Breast epithelium (tissue), 4 donors: ENCODE measurements around the gene NEDD8. TPM values are rescaled to one million over a fixed set of nuclear protein-coding genes. Genes with fewer than 3 reads are reported as not detected.
"Not testable (repeated sequence)": the region's sequence is repeated elsewhere in the genome, so short reads cannot be mapped to it uniquely, and the experiment has no call there.

Experiments
- DNase-seq, 2 donors: peaks; one replicate each; pipeline ENCODE4 v3.0.0-alpha.2; 2019; ENCODE audit warnings: low spot score in 2 of 2
- H3K27ac ChIP-seq, 2 donors: fragments of 200-600 bp; sonication (generic) in 1 of 2; one replicate each; pipeline ENCODE4 v1.5.1; 2016 to 2019; ENCODE audit warnings: mild to moderate bottlenecking in 1 of 2
- H3K27me3 ChIP-seq, 2 donors: fragments of 200-600 bp; sonication (generic) in 1 of 2; one replicate each; pipeline versions ENCODE4 v1.5.1 to v1.6.0; 2017 to 2019; ENCODE audit warnings: control low read depth in 1 of 2, mild to moderate bottlenecking in 1 of 2
- H3K36me3 ChIP-seq: fragments of 200-600 bp; one replicate; pipeline ENCODE4 v1.5.1; 2019
- H3K4me1 ChIP-seq, 2 donors: fragments of 200-600 bp; sonication (generic); one replicate each; pipeline ENCODE4 v1.5.1; 2016 to 2019; ENCODE audit warnings: control low read depth in 1 of 2
- H3K4me3 ChIP-seq, 3 donors: fragments of 200-600 bp; sonication (generic); 1 replicate in 2 of 3; 2 replicates in 1 of 3; pipeline ENCODE4 v1.5.1; 2016 to 2019; ENCODE audit warnings: mild to moderate bottlenecking in 3 of 3, moderate library complexity in 2 of 3
- H3K9me3 ChIP-seq, 2 donors: fragments of 200-600 bp; sonication (generic) in 1 of 2; one replicate each; pipeline ENCODE4 v1.5.1; 2016 to 2019; ENCODE audit warnings: control low read depth in 1 of 2
- CTCF ChIP-seq, 3 donors: fragments of 450-650 bp; IDR thresholded peaks; one replicate each; pipeline ENCODE4 v1.5.1; 2016 to 2017; ENCODE audit warnings: antibody characterized with exemption in 3 of 3, mild to moderate bottlenecking in 3 of 3, moderate library complexity in 3 of 3
- POLR2A ChIP-seq: fragments of 450-650 bp; IDR thresholded peaks from one replicate; pipeline ENCODE4 v1.6.1; 2016; ENCODE audit warnings: antibody characterized with exemption, mild to moderate bottlenecking, moderate library complexity
- POLR2AphosphoS5 ChIP-seq, 3 donors: sonication (generic); formaldehyde crosslinking; IDR thresholded peaks; one replicate each; pipeline ENCODE4 v1.6.1; 2017; ENCODE audit warnings: antibody characterized with exemption in 3 of 3
- intact Hi-C: fragments of 100-400 bp; cut with DNase I; formaldehyde crosslinking; loops from one replicate; pipeline ENCODE4 v1.15.1; 2023; ENCODE audit warnings: low total_unique reads
- total RNA-seq, 3 donors: library from RNA; depleted of rRNA; stranded (reverse); fragments of >200 nt; gene quantifications; one replicate each; pipeline ENCODE4 v1.1.0, GENCODE V29; 2016

Gene NEDD8
- total RNA-seq, 3 donors from 2014 or later: 118 to 165 (median 150) TPM

GRCh38 chr14:24246765-24247212 is 14.6 kb upstream of the NEDD8 start:
- no peak for DNase-seq

GRCh38 chr14:24245350-24245749 is 13.2 kb upstream of the NEDD8 start:
- not testable (repeated sequence) for H3K4me3 ChIP-seq, H3K9me3 ChIP-seq, H3K27me3 ChIP-seq, H3K27ac ChIP-seq, DNase-seq, H3K36me3 ChIP-seq
- intact Hi-C loops: loop anchor here (10.0 kb wide), 1 partner anchor 59 kb away; the partner anchor contains the start of gene CIDEB
- peaks cover 0 to 12% of the 10 kb centered on the region in 2 donors for H3K4me1 ChIP-seq

More at GRCh38 chr14:24246765-24247212, 14.6 kb upstream of the NEDD8 start:
- intact Hi-C loops: loop anchor here (10.0 kb wide), 1 partner anchor 58 kb away; the partner anchor contains the start of gene CIDEB
- Histone ChIP-seq H3K4me1 (no peaks in the 10 kb centered on the region), H3K4me3 (no peak overlapping the region), H3K27me3 (no peaks in the 10 kb centered on the region), H3K36me3 (no peaks in the 10 kb centered on the region), H3K27ac (no peak overlapping the region), H3K9me3 (no peaks in the 10 kb centered on the region)
- TF ChIP-seq CTCF (IDR thresholded peaks at IDR 0.05): no peak
- TF ChIP-seq POLR2AphosphoS5 (IDR thresholded peaks at IDR 0.05): no peak
- TF ChIP-seq POLR2A: no peak

- Histone ChIP-seq H3K27me3 (no peaks in the 10 kb centered on the region), H3K36me3 (no peaks in the 10 kb centered on the region), H3K27ac (peak overlapping the region; percentile 97), H3K4me3 (peak overlapping the region; percentile 63 to 75 (median 75)), H3K9me3 (no peaks in the 10 kb centered on the region), H3K4me1 (peaks cover 3 to 17% of the 10 kb centered on the region in 2 donors)
- DNase-seq: no peak
- intact Hi-C loops: loop anchor here (10.0 kb wide), 1 partner anchor 61 kb away; the partner anchor contains the start of gene CIDEB
- TF ChIP-seq CTCF (IDR thresholded peaks at IDR 0.05) (no peak), POLR2AphosphoS5 (IDR thresholded peaks at IDR 0.05) (no peak), POLR2A (no peak)
Measured at GRCh38 chr14:24243336-24243836, 11.2 kb upstream of the NEDD8 start.

GRCh38 chr14:24241829-24242443 is 9.8 kb upstream of the NEDD8 start:
- H3K4me1 ChIP-seq: peaks cover 3 to 17% of the 10 kb centered on the region in 2 donors
- no peaks in the 10 kb centered on the region for H3K36me3 ChIP-seq
- peak in 1 of 2 donors; percentile 91 for DNase-seq

More at GRCh38 chr14:24241829-24242443, 9.8 kb upstream of the NEDD8 start:
- Histone ChIP-seq H3K4me3 (peak overlapping the region; percentile 63 to 75 (median 75)), H3K9me3 (no peaks in the 10 kb centered on the region), H3K27ac (peak overlapping the region; percentile 97), H3K27me3 (no peaks in the 10 kb centered on the region)
- intact Hi-C loops: loop anchor here (10.0 kb wide), 1 partner anchor 63 kb away; the partner anchor contains the start of gene CIDEB
- no peak for TF ChIP-seq POLR2AphosphoS5 (IDR thresholded peaks at IDR 0.05)
- TF ChIP-seq POLR2A: no peak
- peak; percentile 73 to 79 (median 76) for TF ChIP-seq CTCF (IDR thresholded peaks at IDR 0.05)
